Glomerular visceral epithelial cell (primary cell): ENCODE results near the gene SYPL2.

ENCODE experiments used
- DNase-seq: peaks from one replicate; pipeline ENCODE4 v3.0.0-alpha.2; 2016; ENCODE audit errors: extremely low spot score

SYPL2 gene

GRCh38 chr1:109492779-109493178, 26.4 kb downstream of the SYPL2 start:
- no peak for DNase-seq

GRCh38 chr1:109493227-109493626, 26.9 kb downstream of the SYPL2 start:
- DNase-seq, result no peak

DNA sequence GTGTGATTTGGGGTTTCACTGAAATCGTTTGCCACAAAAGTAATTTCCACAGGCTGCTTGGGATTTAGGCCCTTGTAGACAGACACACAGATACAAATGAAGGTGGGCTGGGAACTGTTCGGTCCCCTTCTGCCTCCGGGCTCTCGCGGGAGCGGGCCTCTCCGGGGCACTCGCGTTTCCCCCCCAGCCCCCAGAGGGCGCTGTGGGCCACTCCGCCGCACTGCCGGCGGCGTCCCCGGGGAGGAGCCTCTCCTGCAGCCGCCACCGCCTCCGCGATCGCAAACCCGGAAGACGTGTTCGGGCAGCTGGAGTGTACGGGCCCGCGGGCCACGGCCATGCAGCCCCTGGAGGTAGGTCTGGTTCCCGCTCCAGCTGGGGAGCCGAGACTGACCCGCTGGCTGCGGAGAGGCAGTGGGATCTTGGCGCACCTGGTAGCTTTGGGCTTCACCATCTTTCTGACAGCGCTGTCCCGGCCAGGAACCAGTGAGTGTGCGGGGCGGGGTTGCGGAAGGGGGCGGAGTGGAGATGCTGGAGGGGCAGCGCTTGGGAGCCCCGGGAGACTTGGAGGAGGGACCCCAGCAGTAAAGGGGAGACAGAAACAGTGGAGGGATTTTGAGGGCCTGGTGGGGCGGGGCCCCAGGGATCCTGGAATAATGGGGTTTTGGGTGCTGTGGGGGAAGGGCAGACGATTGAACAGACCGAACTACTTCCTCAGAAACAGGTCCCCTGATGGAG, 27.6 kb downstream of the SYPL2 start, which contains the start of gene CYB561D1:
TSS of gene CYB561D1 (plus strand) at position 290 of the 735 bp plus-strand sequence. CDS start at position 336, 46 bp downstream.
- peak; percentile 86 for DNase-seq

DNA sequence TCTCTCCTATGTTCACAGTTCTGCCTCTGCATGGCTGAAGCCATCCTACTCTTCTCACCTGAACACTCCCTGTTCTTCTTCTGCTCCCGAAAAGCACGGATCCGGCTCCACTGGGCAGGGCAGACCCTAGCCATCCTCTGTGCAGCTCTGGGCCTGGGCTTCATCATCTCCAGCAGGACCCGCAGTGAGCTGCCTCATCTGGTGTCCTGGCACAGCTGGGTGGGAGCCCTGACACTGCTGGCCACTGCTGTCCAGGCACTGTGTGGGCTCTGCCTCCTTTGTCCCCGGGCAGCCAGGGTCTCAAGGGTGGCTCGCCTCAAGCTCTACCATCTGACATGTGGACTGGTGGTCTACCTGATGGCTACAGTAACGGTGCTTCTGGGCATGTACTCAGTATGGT, 29.4 kb downstream of the SYPL2 start:
- DNase-seq, result no peak

DNA sequence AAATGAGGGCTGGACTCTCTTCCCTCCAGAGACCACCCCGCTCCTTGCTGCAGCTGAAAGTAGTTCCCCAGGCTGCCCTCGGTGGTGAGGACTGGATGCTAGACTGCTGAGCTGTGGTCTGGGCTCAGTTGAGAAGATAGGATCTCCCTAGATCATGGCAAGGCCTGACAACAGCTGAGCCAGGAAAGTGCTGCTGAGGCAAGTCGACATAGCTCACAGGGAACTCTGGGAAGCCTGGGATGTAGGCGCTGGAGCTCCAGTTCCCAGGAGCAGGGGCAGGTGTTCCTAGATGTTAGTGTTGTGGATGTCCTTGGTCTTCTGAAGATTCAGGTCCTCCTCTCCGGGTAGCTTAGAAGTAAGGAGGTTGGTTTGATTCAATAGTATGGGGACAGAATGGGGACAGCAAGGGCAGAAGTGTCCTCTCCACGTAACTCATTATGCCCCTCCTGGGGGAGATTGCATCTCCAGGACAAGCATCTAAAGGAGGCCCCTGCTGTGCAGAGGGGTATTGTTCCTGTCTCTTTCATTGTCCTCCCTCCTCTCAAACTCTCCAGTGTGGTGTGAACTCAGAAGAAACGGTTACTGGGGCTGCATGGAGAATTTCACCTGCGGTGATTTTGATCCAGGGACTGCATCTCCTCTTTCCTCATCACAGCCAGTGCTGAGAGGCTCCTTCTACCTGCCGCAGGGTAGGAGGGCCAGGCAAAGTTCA, 31.3 kb downstream of the SYPL2 start:
- DNase-seq, result no peak

DNA sequence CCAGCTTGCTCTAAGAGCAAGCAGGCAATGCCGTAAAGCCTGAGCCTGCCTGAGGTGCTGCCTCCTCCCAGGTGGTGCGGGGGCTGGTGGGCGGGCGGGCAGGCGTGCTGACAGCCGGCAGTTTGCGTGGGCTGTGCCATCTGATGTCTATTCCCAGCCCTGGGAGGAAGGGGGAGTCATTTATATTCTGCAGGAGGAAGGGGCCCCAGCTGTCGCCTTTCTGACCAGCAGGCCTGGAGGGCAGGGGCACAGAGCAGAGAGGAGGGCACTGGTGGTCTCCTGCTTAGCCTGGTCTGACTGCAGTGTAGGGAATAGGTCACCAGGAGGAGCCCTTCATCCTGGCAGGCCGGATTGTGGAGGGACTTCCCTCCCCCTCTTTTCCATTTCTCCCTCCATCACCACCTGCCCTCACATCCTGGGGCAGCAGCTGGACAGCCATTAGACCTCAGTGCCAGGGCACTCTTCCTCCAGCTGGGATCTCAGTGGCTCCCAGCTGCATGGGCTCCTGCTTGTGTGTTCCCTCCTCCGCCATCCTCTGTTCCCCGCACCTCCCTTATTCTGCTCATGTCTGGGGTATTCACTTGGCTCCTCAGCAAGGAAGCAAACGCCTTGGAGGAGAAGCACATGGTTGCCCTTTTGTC, 31.9 kb downstream of the SYPL2 start:
- peak; percentile 51 for DNase-seq

- no peak for DNase-seq
Observed at GRCh38 chr1:109499081-109499480, 32.7 kb downstream of the SYPL2 start.

GRCh38 chr1:109499661-109500536, 33.6 kb downstream of the SYPL2 start:
- DNase-seq, result peak; percentile 70

- DNase-seq, result no peak
Observed at GRCh38 chr1:109500941-109501381, 34.6 kb downstream of the SYPL2 start.

DNA sequence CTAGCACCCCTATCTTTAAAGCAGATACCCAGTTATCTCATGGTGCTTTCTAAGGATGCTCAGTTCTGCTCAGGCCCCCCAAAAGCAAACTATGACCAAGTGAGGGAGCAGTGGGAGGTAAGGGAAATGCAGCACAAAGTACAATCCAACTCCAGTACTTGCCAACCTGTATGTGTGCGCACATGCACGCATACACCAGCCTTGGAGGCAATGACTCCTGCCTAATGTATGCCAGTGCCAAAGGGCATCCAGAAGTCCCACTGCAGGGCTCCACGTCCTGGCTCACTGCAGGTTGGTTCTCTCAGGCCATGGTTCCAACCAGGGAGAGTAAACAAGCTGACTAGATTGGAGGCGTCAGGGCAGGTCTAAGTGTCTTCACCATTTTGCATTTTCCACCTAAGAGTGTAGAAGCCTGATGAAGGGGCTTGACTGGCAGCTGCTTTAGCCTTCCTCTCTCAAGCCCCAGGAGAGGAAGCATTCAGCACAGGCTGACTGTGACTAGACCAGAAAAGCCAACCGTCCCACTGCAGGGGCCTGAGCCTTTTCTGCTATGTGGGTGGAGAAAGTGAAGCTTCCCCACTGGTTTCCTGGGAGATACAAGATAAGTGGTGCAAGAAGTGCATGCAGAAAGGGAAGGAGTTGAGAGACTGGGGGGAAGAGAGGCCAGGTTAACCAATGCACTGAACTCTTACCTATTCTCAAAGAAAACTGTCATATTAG, 35.5 kb downstream of the SYPL2 start:
- no peak for DNase-seq

GRCh38 chr1:109502364-109502851, 36.1 kb downstream of the SYPL2 start:
- no peak for DNase-seq

- DNase-seq, result no peak
Observed at GRCh38 chr1:109503935-109504334, 37.6 kb downstream of the SYPL2 start.

DNA sequence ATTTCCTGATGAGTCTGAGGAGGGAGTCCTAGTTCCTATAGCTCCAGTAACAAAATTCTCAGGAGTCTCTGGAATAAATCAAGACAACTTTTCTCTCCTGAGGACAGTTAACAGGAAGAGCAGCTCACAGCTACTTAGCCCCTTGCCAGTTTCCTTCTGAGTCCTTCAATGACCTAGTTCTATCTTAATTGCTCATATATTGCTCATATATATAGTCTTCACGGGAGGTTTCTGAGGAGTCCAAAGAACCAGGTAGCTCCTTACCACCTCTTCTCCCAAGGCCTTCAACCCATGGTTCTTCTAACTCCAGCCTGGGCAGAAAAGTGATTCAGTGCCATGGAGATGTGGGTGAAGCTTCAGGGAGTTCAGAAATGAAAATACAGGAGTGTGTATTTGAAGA, 38.6 kb downstream of the SYPL2 start:
- DNase-seq, result no peak

DNA sequence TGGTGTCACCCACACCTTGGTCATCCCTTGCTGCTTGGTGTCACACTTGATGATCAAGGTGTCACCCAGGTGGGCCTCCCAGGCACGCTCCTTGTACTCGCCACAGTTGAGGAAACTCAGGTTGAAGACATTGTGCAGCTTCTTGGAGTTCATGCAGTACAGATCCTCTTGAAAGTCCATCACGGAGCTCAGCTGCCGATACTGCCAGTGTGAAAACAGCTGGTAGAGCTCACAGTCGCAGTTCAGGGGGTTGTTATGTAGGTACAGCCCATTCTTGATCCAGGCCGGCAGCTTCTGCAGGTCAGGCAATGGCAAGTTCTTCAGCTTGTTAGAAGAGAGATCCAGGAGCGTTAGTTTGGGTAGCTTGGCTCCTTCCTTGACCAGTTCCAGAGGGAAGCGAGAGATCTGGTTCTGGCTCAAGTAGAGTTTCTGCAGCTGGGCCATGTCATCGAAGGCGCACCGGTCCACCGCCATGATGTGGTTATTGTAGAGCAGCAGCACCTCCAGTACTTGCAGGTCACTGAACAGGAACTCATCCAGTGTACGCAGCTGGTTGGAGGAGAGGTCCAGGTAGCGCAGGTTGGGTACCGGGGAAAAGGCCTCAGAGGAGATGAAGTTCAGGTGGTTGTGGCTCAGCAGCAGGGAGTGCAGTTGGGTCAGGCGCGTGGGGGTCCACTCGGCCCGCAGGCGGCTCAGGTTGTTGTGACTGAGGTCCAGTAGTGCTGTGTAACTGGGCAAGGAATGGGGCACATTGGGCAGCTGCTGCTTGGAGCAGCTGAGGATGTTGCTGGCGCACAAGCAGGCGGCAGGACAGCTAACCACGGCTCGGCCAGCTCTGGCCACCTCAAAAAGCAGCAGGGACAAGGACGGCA, 41.9 kb downstream of the SYPL2 start:
- DNase-seq, result no peak

GRCh38 chr1:109508873-109509175, 42.5 kb downstream of the SYPL2 start:
- no peak for DNase-seq

DNA sequence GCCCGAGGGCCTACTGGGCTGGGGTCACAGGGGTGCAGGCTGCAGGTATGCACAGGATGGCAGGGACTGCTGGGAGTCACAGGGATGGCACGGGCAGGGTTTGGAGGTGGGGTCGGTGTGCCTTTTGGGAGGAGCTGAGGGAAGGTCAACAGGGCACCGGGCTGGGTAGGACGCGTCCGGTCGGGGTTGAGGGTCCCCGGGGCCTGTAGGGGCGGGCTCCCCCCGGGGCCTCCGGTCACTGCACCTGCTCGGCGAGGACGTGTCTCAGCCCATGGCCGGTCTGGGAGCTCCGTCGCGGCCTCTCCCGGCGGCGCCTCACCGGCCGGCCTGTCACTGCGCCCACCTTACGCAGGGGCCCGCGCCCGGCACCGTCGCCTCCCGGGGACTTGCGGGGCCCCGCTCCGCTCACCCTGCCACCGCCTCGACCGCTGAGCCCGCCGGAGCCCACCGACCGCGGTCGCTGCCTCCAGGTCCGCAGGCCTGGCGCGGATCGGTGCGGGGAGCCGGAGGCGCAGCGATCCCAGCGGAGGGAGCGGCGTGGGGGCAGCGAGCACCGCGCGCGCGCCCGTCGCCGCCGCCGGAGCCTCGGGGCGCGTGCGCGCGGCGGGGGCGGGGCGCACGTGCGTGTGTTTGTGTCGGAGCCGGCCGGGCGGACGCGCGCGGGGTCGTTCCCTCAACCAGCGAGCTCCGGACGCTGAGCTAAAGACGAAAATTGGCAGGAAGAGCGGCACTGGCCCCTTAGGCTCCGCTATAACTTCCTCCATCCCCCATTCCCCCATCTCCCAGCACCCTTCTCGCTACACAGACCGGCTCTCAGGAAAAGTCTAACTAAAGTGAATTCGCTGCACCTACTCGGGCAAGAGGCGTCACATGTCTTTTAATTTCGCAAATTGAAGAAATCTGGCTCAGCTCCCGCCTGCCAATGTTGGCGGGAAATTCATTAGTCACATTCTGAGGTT, 43.1 kb downstream of the SYPL2 start, which contains the start of gene AMIGO1:
TSS of gene AMIGO1 (minus strand) at position 552 of the 959 bp plus-strand sequence. CDS start 815 bp downstream, outside the sequence.
- DNase-seq, result peak; percentile 50

DNA sequence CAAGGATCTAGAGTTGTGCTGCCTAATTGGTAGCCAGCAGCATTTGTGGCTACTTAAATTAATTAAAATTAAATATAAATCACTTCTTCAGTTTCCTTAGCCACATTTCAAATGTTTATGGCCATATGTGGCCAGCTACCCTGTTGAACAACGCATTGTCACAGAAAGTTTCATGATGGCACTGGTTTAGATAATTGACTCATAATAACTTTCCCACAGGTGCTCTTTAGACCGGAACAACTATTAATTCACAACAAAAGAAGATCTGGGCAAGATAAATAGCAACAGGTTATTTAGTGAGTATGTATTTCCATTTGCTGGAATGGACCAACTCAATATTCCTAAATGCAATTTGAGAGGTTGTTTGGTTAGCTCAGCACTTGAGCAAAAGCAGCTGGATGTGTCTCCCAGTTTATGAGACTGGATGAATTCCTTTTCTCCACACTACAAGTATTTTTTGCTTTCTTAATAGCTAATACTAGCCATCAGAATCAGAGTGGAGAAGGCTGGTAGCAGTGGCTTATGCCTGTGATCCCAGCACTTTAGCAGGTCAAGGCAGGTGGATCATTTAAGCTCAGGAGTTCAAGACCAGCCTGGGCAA, 46.9 kb downstream of the SYPL2 start:
- no peak for DNase-seq

DNA sequence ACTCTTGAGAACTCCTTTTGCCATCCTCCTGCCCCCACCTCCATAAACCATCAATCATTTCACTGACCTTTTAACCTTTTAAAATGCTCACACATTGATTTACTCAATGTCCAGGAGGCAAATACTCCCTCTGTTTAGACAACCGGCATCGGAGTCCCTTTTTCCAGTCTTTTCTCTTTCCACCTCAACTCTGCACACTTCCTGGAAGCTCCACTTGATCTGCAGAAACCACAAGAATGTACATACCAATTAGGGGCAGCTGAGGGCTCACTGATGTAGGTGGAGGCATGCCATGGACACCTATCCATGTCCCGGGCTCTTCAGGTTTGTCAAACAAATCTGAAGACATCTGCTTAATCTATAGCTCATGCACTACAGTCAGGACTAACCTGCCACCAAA, 48.5 kb downstream of the SYPL2 start:
- DNase-seq, result no peak
